RWPE1 (cell line): ENCODE measurements around the gene CDX1.

Experiments used
- CTCF ChIA-PET: fragments of 350-600 bp; sonication (Branson Sonifier 250); formaldehyde crosslinking; extraction: SDS; loops from one replicate; lab custom pipeline; 2021; lab: Yijun Ruan, JAX
- POLR2A ChIA-PET: fragments of 400-600 bp; formaldehyde crosslinking; extraction: SDS; loops from one replicate; lab custom pipeline; 2020; ENCODE audit warnings: antibody characterized with exemption; ENCODE audit not compliant: low non-redundant PET; lab: Yijun Ruan, JAX
- DNase-seq: peaks from one replicate; pipeline ENCODE4 v3.0.0; 2012; ENCODE audit warnings: low spot score
- H3K27ac ChIP-seq: fragments of 450-650 bp; 2 replicates; pipeline ENCODE4 v1.5.1; 2017
- TF ChIP-seq, protein P1 (sequence below): fragments of 450-650 bp; conservative IDR thresholded peaks from 2 replicates; pipeline ENCODE4 v1.5.1; 2017; ENCODE audit warnings: low read depth, mild to moderate bottlenecking

Gene CDX1

DNA sequence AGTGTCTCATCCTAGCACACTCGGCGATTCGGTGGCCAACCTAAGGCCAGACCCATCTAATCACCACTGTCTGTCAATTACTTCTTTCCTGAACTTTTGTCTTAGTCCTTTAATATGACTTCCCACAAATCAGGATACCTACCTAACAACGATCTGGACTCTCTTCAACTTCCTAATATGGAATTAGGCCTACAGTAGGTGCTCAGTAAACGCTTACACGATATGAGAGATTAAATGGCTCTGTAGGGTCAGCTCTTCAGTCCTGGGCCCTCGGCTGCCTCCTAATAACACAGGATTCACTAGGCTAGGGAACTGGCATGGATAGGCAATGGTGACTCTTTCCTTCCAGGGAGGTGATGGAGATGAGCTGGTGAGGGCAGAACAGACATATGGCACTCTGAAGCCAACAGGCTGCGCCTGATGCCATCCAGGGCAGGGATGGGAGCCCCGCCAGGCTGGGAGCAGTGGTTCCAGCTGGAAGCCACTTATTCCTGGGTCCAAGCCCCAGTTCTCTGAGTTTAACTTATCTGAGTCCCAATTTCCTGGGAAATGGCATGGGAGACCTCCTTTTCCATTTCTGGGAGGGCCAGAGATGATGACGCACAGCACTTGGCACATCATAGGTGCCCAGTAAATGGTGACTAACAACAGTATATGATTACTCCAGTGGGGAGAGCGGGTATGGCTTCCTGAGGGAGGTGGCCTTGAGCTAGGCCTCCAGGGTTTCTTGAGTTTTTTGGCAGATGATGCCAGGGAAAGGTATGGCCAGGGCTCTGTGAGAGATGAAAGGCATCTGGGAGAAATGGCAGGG is 18.3 kb upstream of the CDX1 start:
- TF ChIP-seq, protein P1, sequence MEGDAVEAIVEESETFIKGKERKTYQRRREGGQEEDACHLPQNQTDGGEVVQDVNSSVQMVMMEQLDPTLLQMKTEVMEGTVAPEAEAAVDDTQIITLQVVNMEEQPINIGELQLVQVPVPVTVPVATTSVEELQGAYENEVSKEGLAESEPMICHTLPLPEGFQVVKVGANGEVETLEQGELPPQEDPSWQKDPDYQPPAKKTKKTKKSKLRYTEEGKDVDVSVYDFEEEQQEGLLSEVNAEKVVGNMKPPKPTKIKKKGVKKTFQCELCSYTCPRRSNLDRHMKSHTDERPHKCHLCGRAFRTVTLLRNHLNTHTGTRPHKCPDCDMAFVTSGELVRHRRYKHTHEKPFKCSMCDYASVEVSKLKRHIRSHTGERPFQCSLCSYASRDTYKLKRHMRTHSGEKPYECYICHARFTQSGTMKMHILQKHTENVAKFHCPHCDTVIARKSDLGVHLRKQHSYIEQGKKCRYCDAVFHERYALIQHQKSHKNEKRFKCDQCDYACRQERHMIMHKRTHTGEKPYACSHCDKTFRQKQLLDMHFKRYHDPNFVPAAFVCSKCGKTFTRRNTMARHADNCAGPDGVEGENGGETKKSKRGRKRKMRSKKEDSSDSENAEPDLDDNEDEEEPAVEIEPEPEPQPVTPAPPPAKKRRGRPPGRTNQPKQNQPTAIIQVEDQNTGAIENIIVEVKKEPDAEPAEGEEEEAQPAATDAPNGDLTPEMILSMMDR = no peak
- no peak for DNase-seq
- CTCF ChIA-PET = interaction anchor here (0.5 to 1.1 kb wide), 2 partner anchors 14 to 132 kb away, joined by 3 to 5 read pairs; no protein-coding TSS in a partner anchor
- POLR2A ChIA-PET = no interaction called here
- H3K27ac ChIP-seq = no peak overlapping the region

DNA sequence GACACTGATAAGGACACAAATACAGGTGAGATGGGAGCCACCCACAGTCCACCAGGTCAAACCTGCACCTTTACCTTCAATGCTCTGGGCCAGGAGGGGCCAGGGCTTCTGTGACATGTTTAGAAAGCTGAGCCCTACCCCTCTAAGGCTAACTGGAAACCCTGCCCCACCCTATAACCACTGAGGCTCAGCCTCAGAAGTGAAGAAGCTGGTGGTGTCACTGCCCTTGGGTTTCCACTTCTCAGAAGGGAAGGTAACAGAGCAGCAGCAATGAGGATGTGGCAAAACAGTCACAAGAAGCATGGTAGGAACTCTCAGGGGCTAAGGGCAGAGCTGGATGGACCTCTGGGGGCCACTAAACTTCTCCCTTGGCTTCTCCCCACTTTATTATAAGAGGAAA is 17.0 kb upstream of the CDX1 start:
- no peak for DNase-seq
- CTCF ChIA-PET = interaction anchor here (0.7 to 0.9 kb wide), 2 partner anchors 9 to 84 kb away, joined by 3 read pairs; no protein-coding TSS in a partner anchor
- TF ChIP-seq, protein P1 = no peak
- no peak overlapping the region for H3K27ac ChIP-seq
- POLR2A ChIA-PET = no interaction called here

DNA sequence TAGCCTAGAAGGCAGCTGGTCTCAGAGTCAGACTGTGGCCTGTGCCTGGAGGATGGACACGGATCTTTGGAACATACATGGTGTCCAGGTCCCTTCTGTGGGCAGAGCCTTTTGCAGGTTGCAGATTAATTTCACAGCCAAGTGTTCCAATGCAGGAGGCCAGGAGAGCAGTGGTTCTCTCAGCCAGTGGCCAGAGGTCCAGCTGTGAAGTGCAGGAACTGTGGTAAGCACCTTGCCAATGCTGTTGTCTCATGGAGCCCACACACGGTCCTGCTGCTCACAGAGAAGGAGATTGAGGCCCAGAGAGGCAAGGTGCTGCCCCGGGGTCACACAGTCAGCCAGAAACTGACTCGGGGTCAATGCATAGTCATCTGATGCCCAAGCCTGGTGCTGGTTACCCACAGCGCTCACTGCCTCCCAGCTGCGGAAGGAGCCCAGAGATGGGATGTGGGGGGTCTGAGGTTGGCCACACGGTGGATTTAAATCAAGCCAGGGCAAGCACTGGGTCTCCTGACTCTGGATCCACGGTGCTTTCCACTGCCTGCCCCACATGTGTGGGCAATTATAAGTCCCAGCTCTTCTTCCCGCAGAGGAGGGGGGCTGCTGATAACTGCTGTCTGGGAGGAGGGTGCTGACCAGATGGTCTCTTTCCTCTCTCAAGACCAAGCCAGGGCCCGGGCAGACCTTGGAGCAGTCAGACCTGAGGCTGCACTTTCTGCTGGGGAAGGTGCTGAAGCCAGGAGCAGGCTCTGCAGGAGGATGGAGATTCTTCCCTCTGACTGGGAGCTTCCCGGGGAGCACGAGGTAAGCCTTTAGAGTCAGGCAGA is 13.7 kb upstream of the CDX1 start:
- ChIA-PET CTCF (interaction anchor here (0.6 to 1.2 kb wide), 4 partner anchors 23 to 142 kb away, joined by 3 to 5 read pairs (median 4); no protein-coding TSS in a partner anchor), POLR2A (no interaction called here)
- no peak for DNase-seq
- TF ChIP-seq, protein P1 = no peak
- H3K27ac ChIP-seq = no peak overlapping the region

DNA sequence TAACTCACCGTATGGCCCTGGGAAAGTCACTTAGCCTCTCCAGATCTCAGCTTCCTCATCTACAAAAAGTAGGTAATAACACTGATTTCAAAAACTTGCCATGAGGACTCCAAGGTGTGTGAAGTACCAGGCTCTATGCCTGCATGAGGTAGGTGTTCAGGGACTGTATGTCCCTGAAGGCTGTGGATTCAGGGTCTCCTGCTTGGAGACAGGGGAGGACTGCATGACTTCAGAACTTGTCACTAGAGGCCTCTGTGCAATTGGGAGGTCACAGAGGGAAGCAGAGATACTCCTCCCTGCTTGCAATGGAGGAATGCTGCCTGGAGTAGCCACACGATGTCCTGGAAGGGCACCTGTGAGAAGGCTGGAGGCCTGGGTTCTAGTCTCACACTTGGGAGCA is 13.1 kb upstream of the CDX1 start:
- no peak overlapping the region for H3K27ac ChIP-seq
- TF ChIP-seq, protein P1 = no peak
- POLR2A ChIA-PET = no interaction called here
- DNase-seq = no peak
- CTCF ChIA-PET = interaction anchor here (0.5 to 1.2 kb wide), 3 partner anchors 9 to 55 kb away, joined by 3 to 5 read pairs (median 4); no protein-coding TSS in a partner anchor

DNA sequence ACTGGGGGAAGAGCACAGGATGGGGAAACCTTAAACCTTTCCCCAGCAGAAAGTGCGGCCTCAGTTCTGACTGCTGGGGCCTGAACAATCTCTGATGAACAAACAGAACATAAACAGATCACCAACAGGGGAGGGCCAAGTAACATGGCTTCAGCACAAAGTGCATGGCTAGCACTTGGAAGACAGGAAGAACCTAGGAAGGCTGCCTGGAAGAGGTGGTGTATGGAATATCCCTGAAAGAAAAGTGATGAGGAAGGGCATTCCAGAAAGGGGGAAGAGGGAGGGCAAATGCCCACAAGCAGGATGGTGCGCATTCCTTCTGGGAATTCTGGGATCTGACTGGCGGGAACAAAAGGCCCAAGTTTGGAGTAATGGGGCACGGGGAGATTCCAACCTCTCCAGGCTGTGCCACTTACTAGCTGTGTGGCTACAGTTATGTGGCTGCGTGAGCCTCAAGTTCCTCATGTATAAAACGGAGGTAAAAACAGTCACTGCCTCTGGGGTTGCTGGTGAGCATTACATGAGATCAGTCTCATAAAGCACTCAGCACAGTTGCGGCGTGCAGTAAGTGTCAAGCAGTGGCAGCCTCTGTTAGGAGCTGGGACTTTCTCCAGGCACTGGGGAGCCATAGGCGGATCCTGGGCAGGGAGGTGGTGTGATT is 12.5 kb upstream of the CDX1 start:
- DNase-seq = no peak
- POLR2A ChIA-PET = no interaction called here
- CTCF ChIA-PET = interaction anchor here (0.5 kb wide), 1 partner anchor 9 kb away, joined by 4 read pairs; no protein-coding TSS in a partner anchor
- TF ChIP-seq, protein P1 = no peak
- H3K27ac ChIP-seq = peak overlapping the region; percentile 10; the same call in 1 of the 2 replicates

DNA sequence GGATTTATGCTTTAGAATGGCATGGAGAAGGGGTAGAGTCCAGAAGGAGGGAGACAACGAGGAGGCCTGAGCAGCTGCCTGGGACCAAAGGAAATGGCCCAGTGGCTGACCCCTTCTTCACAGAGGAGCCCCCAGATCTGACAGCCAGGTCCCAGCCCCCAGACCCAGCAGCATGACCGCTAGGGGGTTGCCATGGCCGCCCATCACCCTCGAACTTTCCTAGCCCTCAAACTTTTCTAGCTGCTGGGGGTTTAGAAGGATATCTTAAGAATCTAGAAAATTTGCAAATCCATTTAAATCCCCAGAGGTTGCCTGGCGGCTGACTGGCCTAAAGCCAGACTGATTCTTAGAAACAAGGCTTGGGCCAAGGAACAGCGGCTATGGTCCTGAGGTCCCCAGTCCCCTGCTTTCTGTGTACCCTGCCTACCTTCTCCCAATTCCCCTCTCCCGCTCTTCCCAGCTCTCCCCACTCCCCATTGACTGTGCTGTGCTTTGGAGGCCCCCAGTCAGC is 11.9 kb upstream of the CDX1 start:
- ChIA-PET POLR2A (no interaction called here), CTCF (no interaction called here)
- peak overlapping the region; percentile 10; the same call in 1 of the 2 replicates for H3K27ac ChIP-seq
- no peak for DNase-seq
- TF ChIP-seq, protein P1 = no peak
